ENCODE results near the gene METTL8.

DNA sequence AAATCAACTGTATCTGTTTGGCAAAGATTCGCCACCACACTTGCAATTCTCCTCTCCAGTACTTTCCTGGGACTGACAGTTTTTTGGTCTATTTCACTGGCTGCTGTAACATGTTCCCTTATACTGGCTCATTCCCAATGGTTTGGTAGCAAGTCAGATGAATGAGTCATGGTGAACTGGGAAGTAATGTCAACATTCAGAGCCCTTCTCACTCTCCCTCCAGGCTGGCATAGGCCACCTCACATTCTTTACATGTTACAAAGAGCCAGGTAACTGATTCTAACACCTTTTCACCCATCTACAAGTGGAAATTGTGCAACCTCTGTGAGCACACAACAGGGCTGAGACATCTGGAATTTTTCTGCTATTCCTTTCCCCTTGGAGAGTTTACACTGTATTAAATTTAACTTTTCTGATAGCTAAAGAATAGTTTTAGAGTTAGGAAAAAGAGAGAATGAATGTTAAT lies 161.8 kb downstream of the METTL8 start:
- TF ChIP-seq, protein P1, sequence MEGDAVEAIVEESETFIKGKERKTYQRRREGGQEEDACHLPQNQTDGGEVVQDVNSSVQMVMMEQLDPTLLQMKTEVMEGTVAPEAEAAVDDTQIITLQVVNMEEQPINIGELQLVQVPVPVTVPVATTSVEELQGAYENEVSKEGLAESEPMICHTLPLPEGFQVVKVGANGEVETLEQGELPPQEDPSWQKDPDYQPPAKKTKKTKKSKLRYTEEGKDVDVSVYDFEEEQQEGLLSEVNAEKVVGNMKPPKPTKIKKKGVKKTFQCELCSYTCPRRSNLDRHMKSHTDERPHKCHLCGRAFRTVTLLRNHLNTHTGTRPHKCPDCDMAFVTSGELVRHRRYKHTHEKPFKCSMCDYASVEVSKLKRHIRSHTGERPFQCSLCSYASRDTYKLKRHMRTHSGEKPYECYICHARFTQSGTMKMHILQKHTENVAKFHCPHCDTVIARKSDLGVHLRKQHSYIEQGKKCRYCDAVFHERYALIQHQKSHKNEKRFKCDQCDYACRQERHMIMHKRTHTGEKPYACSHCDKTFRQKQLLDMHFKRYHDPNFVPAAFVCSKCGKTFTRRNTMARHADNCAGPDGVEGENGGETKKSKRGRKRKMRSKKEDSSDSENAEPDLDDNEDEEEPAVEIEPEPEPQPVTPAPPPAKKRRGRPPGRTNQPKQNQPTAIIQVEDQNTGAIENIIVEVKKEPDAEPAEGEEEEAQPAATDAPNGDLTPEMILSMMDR (IDR thresholded peaks at IDR 0.05) = no peak
- no peak for TF ChIP-seq POLR2A (IDR thresholded peaks at IDR 0.05)
